IPS DF 6.9 (cell line): ENCODE data around the gene MAPK10.
"Not testable (repeated sequence)": the region's sequence is repeated elsewhere in the genome, so short reads cannot be mapped to it uniquely, and the experiment has no call there.

Source experiments
- DNase-seq: peaks from one replicate; pipeline ENCODE4 v3.0.0-alpha.2; 2013; ENCODE audit warnings: low read depth, low spot score
- H3K27ac ChIP-seq: one replicate; pipeline ENCODE4 v1.5.1; 2013; ENCODE audit warnings: low read length, control low read depth
- H3K27me3 ChIP-seq: 2 replicates; pipeline ENCODE4 v1.6.1; 2013; ENCODE audit warnings: mild to moderate bottlenecking, low read length; ENCODE audit not compliant: control insufficient read depth, insufficient read depth
- H3K36me3 ChIP-seq: 2 replicates; pipeline ENCODE4 v1.6.1; 2013; ENCODE audit warnings: low read length; ENCODE audit not compliant: control insufficient read depth, insufficient read depth
- H3K4me1 ChIP-seq: 2 replicates; pipeline ENCODE4 v1.6.1; 2013; ENCODE audit warnings: low read length; ENCODE audit not compliant: control insufficient read depth, insufficient read depth
- H3K4me3 ChIP-seq: 2 replicates; pipeline ENCODE4 v1.5.1; 2013; ENCODE audit warnings: mild to moderate bottlenecking, low read length
- H3K9me3 ChIP-seq: 2 replicates; pipeline ENCODE4 v1.6.1; 2013; ENCODE audit warnings: low read length, inconsistent platforms; ENCODE audit not compliant: control insufficient read depth, insufficient read depth
- WGBS: extraction: QIAGEN DNeasy Blood & Tissue Kit; methylation state at CpG from one replicate; pipeline ENCODE4 v1.1.7; 2013; ENCODE audit warnings: mixed read lengths, missing lambda C conversion rate; ENCODE audit not compliant: insufficient read length, insufficient coverage; 5-methylcytosine and 5-hydroxymethylcytosine counted together

Gene MAPK10

GRCh38 chr4:85965017-85965416 lies 394.8 kb downstream of the MAPK10 start:
- H3K27ac ChIP-seq, H3K4me1 ChIP-seq: not testable (repeated sequence)
- WGBS = no CpG with 5 or more reads among the region's 4 CpGs

DNA sequence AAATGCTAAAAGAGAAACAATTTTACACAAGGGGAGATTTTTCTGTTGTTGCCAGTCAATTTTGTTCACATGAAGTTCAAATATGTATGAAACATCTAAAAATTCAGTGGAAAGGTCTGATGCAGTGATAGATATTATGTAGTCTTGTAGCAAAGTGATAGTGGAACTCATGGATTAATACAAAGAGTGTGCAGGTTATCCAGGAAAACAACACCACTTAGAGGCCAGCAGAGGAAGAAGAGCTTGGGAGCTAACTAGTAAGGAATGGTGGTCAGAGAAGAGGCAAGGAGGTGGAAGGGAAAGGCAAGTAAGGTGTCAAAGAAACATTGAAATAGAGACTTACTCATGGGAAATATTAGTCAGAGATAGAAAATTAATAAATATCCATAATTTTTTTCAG lies 395.6 kb downstream of the MAPK10 start:
- H3K27ac ChIP-seq = no peak overlapping the region
- H3K4me3 ChIP-seq = no peak overlapping the region
- DNase-seq = no peak
- H3K27me3 ChIP-seq = no peaks in the 10 kb centered on the region
- no peaks in the 10 kb centered on the region for H3K4me1 ChIP-seq
- no peaks in the 10 kb centered on the region for H3K9me3 ChIP-seq
- H3K36me3 ChIP-seq = no peaks in the 10 kb centered on the region

More at GRCh38 chr4:85965017-85965416, 394.8 kb downstream of the MAPK10 start:
- H3K4me3 ChIP-seq, H3K9me3 ChIP-seq, H3K27me3 ChIP-seq, H3K36me3 ChIP-seq, DNase-seq: not testable (repeated sequence)

- WGBS = no CpG with 5 or more reads among the region's 1 CpG
- H3K4me1 ChIP-seq = no peaks in the 10 kb centered on the region
- H3K36me3 ChIP-seq = no peaks in the 10 kb centered on the region
- H3K9me3 ChIP-seq = no peaks in the 10 kb centered on the region
- H3K27me3 ChIP-seq = no peaks in the 10 kb centered on the region
- H3K4me3 ChIP-seq = no peak overlapping the region
- H3K27ac ChIP-seq = no peak overlapping the region
- DNase-seq = no peak
Observed at GRCh38 chr4:85963231-85963630, 396.6 kb downstream of the MAPK10 start.

GRCh38 chr4:85961887-85962286 lies 398.0 kb downstream of the MAPK10 start:
- no peak for DNase-seq
- H3K36me3 ChIP-seq = no peaks in the 10 kb centered on the region
- H3K4me3 ChIP-seq = no peak overlapping the region
- H3K9me3 ChIP-seq = no peaks in the 10 kb centered on the region
- no peak overlapping the region for H3K27ac ChIP-seq
- no peaks in the 10 kb centered on the region for H3K27me3 ChIP-seq
- H3K4me1 ChIP-seq = peaks cover under 1% of the 10 kb centered on the region; the same call in 1 of the 2 replicates
- no CpG with 5 or more reads among the region's 4 CpGs for WGBS

DNA sequence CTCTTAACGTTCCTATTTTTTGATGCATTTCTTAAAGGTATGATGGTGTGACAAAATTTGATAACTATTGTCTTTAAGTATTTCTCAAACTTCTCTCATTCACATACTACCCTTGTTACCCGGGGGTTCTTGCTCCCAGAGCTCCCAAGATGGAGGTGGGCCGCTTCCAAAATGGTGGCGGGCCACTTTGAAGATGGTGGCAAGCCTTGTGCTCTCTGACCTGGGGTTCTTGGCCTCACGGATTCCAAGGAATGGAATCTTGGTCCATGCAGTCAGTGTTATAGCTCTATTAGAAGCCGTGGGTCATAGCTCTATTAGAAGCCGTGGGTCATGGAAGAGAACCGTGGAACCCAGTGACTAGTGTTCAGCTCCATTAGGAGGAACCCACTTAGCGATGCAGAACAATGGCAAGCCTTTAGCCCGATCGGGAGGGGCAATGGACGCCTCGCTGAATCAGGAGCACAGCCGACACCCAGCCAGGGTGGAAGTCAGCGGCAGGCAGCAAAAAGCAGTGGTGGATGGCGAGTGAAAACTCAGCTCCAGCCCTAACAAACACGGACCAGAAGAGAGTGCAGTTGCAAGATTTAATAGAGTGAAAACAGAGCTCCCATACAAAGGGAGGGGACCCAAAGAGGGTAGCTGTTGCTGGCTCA lies 403.4 kb downstream of the MAPK10 start:
- H3K27ac ChIP-seq = no peak overlapping the region

GRCh38 chr4:85955620-85956292 lies 404.1 kb downstream of the MAPK10 start:
- no peak for DNase-seq
- Histone ChIP-seq H3K4me1 (peaks cover 10% of the 10 kb centered on the region), H3K27me3 (no peaks in the 10 kb centered on the region), H3K36me3 (no peaks in the 10 kb centered on the region), H3K9me3 (no peaks in the 10 kb centered on the region), H3K27ac (no peak overlapping the region), H3K4me3 (no peak overlapping the region)

More for the DNA sequence above, 403.4 kb downstream of the MAPK10 start:
- no peaks in the 10 kb centered on the region for H3K9me3 ChIP-seq
- no peak overlapping the region for H3K4me3 ChIP-seq
- H3K4me1 ChIP-seq = peaks cover 10% of the 10 kb centered on the region
- no peaks in the 10 kb centered on the region for H3K27me3 ChIP-seq
- no peak for DNase-seq
- no peaks in the 10 kb centered on the region for H3K36me3 ChIP-seq
- WGBS = no CpG with 5 or more reads among the region's 17 CpGs

DNA sequence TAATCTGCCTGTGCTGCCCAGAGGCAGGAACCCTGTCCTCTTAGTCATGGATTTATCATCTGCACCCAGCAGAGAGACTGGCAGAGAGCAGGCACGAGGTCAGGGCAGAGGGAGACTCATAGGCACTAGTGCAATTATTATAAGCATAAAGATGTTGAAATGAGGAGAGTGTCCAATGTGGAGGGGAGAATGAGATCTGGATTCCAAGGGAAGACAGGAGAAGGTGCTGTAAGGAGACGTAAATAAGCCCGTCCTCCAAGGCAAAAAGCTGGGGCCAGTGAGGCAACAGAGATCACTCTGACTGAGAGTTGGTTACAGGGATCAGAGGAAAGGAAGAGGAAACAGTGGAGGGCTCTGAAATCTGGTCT lies 406.2 kb downstream of the MAPK10 start:
- Histone ChIP-seq H3K9me3 (no peaks in the 10 kb centered on the region), H3K27ac (no peak overlapping the region), H3K4me1 (peaks cover 10% of the 10 kb centered on the region), H3K27me3 (no peaks in the 10 kb centered on the region), H3K4me3 (no peak overlapping the region), H3K36me3 (no peaks in the 10 kb centered on the region)
- DNase-seq = no peak
- no CpG with 5 or more reads among the region's 3 CpGs for WGBS

DNA sequence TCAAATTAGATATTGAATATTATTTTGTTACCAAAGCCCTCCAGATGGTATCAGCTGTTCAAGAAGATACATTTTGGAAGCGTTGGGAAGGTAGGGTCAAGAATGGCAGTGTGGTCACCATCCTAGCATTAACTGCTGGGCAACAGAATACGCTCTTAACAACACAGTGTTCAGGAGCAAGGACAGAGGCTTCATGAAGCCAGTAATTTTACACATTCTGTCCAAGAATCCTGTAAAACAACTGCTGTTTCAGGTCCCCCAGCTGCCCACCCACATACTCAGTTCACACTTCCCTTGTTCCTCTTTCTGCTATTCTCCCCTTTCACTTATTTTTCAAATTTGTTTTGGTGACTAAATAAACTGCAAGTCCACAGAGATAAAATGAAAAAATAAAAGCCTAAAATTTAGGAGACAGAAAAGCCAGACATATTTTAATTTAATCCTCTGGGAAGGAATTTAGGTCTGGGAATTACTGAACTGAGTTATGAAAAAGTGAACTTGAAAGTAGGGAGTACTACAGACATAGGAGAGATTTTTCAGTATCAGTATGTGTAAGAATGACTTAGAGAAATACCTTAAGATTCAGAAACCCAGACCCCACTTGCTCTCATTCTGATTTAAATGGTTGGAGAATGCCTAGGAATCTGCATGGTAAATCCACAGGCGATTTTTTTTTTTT lies 406.7 kb downstream of the MAPK10 start:
- no peak for DNase-seq
- WGBS = no CpG with 5 or more reads among the region's 3 CpGs
- no peaks in the 10 kb centered on the region for H3K9me3 ChIP-seq
- H3K4me3 ChIP-seq = no peak overlapping the region
- no peaks in the 10 kb centered on the region for H3K27me3 ChIP-seq
- H3K4me1 ChIP-seq = peaks cover 10% of the 10 kb centered on the region
- H3K27ac ChIP-seq = no peak overlapping the region
- no peaks in the 10 kb centered on the region for H3K36me3 ChIP-seq

- Histone ChIP-seq H3K36me3 (no peaks in the 10 kb centered on the region), H3K27ac (no peak overlapping the region), H3K27me3 (no peaks in the 10 kb centered on the region), H3K4me3 (no peak overlapping the region), H3K4me1 (peaks cover 10% of the 10 kb centered on the region), H3K9me3 (no peaks in the 10 kb centered on the region)
- WGBS = no CpG with 5 or more reads among the region's 3 CpGs
- no peak for DNase-seq
Observed at GRCh38 chr4:85952528-85952927, 407.3 kb downstream of the MAPK10 start.

GRCh38 chr4:85951099-85951498 lies 408.8 kb downstream of the MAPK10 start:
- H3K27ac ChIP-seq = no peak overlapping the region
- no CpG with 5 or more reads among the region's 3 CpGs for whole genome bisulfite sequencing

GRCh38 chr4:85946821-85947220 lies 413.0 kb downstream of the MAPK10 start:
- no peaks in the 10 kb centered on the region for H3K36me3 ChIP-seq
- no peaks in the 10 kb centered on the region for H3K9me3 ChIP-seq
- no peak for DNase-seq
- no peak overlapping the region for H3K4me3 ChIP-seq
- H3K27ac ChIP-seq = no peak overlapping the region
- H3K4me1 ChIP-seq = no peaks in the 10 kb centered on the region
- H3K27me3 ChIP-seq = no peaks in the 10 kb centered on the region

More at GRCh38 chr4:85951099-85951498, 408.8 kb downstream of the MAPK10 start:
- no peak for DNase-seq
- Histone ChIP-seq H3K27me3 (no peaks in the 10 kb centered on the region), H3K4me1 (peaks cover 5% of the 10 kb centered on the region; the same call in 1 of the 2 replicates), H3K9me3 (no peaks in the 10 kb centered on the region), H3K36me3 (no peaks in the 10 kb centered on the region), H3K4me3 (no peak overlapping the region)
